ENCODE data around the gene MIER3. TPM values are rescaled to one million over a fixed set of nuclear protein-coding genes. Genes with fewer than 3 reads are reported as not detected.
A peak's percentile ranks its signal among the peaks of the same experiment; 100 is the strongest.

Gene MIER3
- total and polyA plus RNA-seq, 7 donors: 4.8 to 20.5 (median 11.9) TPM

DNA sequence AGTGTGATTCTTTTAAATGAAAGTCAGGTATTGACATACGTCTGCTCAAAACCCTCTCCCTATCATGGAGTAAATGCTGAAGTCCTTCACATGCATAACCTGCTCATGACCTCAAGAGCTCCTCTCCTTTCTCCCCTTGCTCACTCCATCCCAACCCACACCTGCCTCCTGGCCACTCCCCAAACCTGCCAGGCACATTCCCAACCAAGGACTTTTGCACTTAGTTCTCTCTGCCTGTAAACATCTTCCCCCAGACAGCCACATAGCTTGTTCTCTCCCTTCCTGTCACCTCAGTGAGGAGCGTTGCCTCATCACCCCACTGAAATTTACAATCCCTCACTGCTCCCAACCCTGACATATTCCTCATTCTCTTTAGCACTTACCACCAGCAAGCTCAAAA is 33.9 kb downstream of the MIER3 start:
- H3K27ac ChIP-seq: no peak overlapping the region

DNA sequence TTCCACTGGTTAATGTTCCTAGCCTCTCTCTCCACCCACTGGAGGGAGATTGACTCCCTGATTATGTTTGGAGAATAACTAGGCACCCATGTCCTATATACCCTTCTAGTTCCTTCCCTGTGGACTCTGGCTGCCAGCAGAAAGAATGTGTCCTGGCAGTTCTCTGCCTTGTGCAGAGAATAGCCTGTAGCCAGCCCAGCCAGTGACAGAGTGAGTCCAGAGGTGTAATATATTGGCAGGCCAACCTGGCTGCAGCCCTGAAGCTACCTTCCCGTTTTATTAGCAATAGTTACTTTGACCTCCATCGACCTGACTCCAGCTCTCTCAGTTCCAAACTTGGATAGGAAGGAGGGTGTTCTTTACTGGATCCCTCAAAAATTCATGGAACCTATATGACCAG is 34.4 kb downstream of the MIER3 start:
- peak; percentile 69 to 96 (median 76) for ATAC-seq
- H3K27ac ChIP-seq: no peak overlapping the region
- H3K4me1 ChIP-seq: peaks cover 10% of the 10 kb centered on the region
- H3K9me3 ChIP-seq: no peaks in the 10 kb centered on the region
- H3K4me3 ChIP-seq: no peak overlapping the region
- TF ChIP-seq, protein P1, sequence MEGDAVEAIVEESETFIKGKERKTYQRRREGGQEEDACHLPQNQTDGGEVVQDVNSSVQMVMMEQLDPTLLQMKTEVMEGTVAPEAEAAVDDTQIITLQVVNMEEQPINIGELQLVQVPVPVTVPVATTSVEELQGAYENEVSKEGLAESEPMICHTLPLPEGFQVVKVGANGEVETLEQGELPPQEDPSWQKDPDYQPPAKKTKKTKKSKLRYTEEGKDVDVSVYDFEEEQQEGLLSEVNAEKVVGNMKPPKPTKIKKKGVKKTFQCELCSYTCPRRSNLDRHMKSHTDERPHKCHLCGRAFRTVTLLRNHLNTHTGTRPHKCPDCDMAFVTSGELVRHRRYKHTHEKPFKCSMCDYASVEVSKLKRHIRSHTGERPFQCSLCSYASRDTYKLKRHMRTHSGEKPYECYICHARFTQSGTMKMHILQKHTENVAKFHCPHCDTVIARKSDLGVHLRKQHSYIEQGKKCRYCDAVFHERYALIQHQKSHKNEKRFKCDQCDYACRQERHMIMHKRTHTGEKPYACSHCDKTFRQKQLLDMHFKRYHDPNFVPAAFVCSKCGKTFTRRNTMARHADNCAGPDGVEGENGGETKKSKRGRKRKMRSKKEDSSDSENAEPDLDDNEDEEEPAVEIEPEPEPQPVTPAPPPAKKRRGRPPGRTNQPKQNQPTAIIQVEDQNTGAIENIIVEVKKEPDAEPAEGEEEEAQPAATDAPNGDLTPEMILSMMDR (IDR thresholded peaks at IDR 0.05): no peak
- intact Hi-C loops (cut with DNase I): no loop called here
- no peaks in the 10 kb centered on the region for H3K27me3 ChIP-seq (ENCODE audit: insufficient read depth in 3 of 3, low read length in 2 of 3)
- peaks cover under 1 to 28% of the 10 kb centered on the region in 2 donors for H3K36me3 ChIP-seq (ENCODE audit: insufficient read depth in 1 of 2, low read depth in 1 of 2)
- no peak for DNase-seq
- WGBS, 3 donors: 35 to 41% (median 41%) methylated on average over 2 of the region's 2 CpGs

More for the DNA sequence above, 33.9 kb downstream of the MIER3 start:
- DNase-seq (no peak), ATAC-seq (no peak)
- Histone ChIP-seq H3K27me3 (ENCODE audit: insufficient read depth in 3 of 3, low read length in 2 of 3) (no peaks in the 10 kb centered on the region), H3K36me3 (ENCODE audit: insufficient read depth in 1 of 2, low read depth in 1 of 2) (peaks cover 4 to 33% of the 10 kb centered on the region in 2 donors), H3K9me3 (no peaks in the 10 kb centered on the region), H3K4me1 (peaks cover 10% of the 10 kb centered on the region), H3K4me3 (no peak overlapping the region)
- TF ChIP-seq, protein P1 (IDR thresholded peaks at IDR 0.05): no peak
- 65 to 71% (median 70%) methylated on average over 2 of the region's 2 CpGs for WGBS, 3 donors
- intact Hi-C loops (cut with DNase I): no loop called here

DNA sequence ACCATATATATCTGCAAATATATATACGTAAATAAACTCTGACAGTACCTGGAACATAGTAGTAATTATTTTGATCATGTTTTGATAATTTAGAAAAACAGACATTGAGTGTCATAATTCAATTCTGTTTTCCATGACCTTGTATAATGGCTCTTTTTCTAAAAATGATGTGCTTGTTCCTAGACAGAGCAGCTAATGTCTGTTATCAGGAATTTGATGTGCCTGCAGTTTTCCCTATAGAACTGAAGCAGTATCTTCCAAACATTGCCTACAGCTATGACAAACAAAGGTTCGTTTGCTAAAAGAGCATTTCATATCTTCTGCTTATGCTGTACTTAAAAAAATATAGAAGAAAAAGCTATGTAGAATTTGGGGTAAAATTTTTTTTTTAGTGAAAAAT is 37.2 kb downstream of the MIER3 start:
- no peaks in the 10 kb centered on the region for H3K27me3 ChIP-seq (ENCODE audit: insufficient read depth in 3 of 3, low read length in 2 of 3)
- peaks cover 19% of the 10 kb centered on the region for H3K4me1 ChIP-seq
- H3K36me3 ChIP-seq (ENCODE audit: insufficient read depth in 1 of 2, low read depth in 1 of 2): peaks cover 0 to 7% of the 10 kb centered on the region in 2 donors
- no peak overlapping the region for H3K4me3 ChIP-seq
- 95 to 98% (median 95%) methylated on average over 2 of the region's 2 CpGs for WGBS, 3 donors
- no peak for ATAC-seq
- H3K27ac ChIP-seq: no peak overlapping the region
- H3K9me3 ChIP-seq: no peaks in the 10 kb centered on the region
- DNase-seq: no peak
- TF ChIP-seq, protein P1 (IDR thresholded peaks at IDR 0.05): no peak
- intact Hi-C loops (cut with DNase I): loop anchor here (5.0 kb wide), 2 partner anchors 33 to 258 kb away; partner anchors contain the start of gene GPBP1 (in 1 of the 2)

DNA sequence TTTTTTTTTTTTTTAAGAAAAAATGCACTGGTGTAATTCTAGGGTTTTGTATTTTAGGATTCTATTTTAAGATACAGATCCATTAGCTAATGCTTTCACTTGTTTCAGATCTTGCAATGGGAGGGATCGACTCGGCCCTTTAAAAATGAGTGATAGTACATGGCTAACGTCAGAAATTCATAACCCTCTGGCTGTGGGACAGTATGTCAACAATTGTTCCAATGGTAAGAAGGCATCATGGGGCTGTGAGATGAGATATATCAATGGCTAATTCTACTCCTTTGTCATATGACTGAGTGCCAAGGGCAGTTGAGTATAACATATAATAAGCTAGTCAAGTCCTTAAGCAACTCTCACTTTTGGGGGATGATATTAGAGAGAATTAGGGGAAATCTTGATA is 38.2 kb downstream of the MIER3 start:
- Histone ChIP-seq H3K9me3 (no peaks in the 10 kb centered on the region), H3K4me3 (no peak overlapping the region), H3K27ac (no peak overlapping the region), H3K36me3 (ENCODE audit: insufficient read depth in 1 of 2, low read depth in 1 of 2) (peaks cover 0 to 7% of the 10 kb centered on the region in 2 donors), H3K27me3 (ENCODE audit: insufficient read depth in 3 of 3, low read length in 2 of 3) (no peaks in the 10 kb centered on the region), H3K4me1 (peaks cover 19% of the 10 kb centered on the region)
- DNase-seq (no peak), ATAC-seq (no peak)
- WGBS, 3 donors: 84 to 91% (median 86%) methylated on average over 3 of the region's 3 CpGs
- intact Hi-C loops (cut with DNase I): loop anchor here (5.0 kb wide), 2 partner anchors 34 to 259 kb away; partner anchors contain the start of gene GPBP1 (in 1 of the 2)
- TF ChIP-seq, protein P1 (IDR thresholded peaks at IDR 0.05): no peak
